Measurements from ENCODE around the gene GPR63. TPM values are rescaled to one million over a fixed set of nuclear protein-coding genes. Genes with fewer than 3 reads are reported as not detected.

GPR63 gene
- total RNA-seq, 1 donor from 2014 or later, result 18.2 TPM

DNA sequence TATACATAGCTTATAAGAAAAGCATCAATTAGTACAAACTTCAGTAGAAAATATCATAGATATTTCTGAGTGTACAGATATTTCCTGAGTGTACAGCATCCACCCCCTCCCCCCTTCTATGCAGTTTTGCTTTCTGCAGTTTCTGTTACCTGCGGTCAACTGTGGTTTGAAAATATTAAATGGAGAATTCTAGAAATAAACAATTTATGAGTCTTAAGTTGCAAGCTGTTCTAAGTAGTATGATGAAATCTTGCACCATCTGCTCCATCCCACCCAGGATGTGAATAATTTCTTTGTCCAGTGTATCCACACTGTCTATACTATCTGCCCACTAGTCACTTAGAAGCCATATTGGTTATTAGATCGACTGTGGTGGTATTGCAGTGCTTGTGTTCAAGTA is 15.8 kb upstream of the GPR63 start:
- Mint-ChIP-seq H3K27me3 (ENCODE audit: insufficient read depth, low read depth) (peaks cover 7% of the 10 kb centered on the region), H3K9me3 (peaks cover 9% of the 10 kb centered on the region), H3K4me1 (no peaks in the 10 kb centered on the region), H3K36me3 (no peaks in the 10 kb centered on the region), H3K27ac (no peak overlapping the region), H3K4me3 (no peak overlapping the region)
- Histone ChIP-seq H3K27me3 (no peaks in the 10 kb centered on the region), H3K9me3 (ENCODE audit: low read depth) (no peaks in the 10 kb centered on the region), H3K27ac (no peak overlapping the region), H3K9ac (no peak overlapping the region), H4K20me1 (ENCODE audit: low read depth) (no peaks in the 10 kb centered on the region), H2AFZ (replicated peaks) (no peak overlapping the region), H3K36me3 (no peaks in the 10 kb centered on the region), H3K4me1 (no peaks in the 10 kb centered on the region), H3K4me2 (no peak overlapping the region), H3F3A (ENCODE audit: low read depth) (no peaks in the 10 kb centered on the region), H3K79me2 (ENCODE audit: low read depth) (no peaks in the 10 kb centered on the region), H3K4me3 (no peak overlapping the region)
- DNase-seq (ENCODE audit: low spot score), result no peak
- no peak for TF ChIP-seq EZH2 (IDR thresholded peaks at IDR 0.05)
- TF ChIP-seq EZH2phosphoT487 (IDR thresholded peaks at IDR 0.05), result no peak
- TF ChIP-seq, protein P1, sequence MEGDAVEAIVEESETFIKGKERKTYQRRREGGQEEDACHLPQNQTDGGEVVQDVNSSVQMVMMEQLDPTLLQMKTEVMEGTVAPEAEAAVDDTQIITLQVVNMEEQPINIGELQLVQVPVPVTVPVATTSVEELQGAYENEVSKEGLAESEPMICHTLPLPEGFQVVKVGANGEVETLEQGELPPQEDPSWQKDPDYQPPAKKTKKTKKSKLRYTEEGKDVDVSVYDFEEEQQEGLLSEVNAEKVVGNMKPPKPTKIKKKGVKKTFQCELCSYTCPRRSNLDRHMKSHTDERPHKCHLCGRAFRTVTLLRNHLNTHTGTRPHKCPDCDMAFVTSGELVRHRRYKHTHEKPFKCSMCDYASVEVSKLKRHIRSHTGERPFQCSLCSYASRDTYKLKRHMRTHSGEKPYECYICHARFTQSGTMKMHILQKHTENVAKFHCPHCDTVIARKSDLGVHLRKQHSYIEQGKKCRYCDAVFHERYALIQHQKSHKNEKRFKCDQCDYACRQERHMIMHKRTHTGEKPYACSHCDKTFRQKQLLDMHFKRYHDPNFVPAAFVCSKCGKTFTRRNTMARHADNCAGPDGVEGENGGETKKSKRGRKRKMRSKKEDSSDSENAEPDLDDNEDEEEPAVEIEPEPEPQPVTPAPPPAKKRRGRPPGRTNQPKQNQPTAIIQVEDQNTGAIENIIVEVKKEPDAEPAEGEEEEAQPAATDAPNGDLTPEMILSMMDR (IDR thresholded peaks at IDR 0.05), result no peak

DNA sequence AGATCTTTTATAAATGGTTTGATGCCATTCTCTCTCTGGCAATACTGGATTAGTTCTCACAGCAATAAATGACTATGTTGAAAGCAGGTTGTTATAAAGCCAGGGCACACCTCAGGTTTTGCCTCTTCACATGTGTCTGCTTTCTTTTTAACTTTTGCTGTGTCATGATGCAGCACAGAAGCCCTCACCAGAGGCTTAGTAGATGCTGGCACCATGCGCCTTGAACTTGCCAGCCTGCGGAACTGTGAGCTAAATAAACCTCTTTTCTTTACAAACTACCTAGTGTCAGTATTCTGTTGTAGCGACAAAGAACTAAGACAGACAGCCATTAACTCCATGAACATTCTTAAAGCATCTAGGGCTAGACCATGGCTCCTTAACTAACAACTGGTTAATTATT is 15.3 kb upstream of the GPR63 start:
- Histone ChIP-seq H3K9ac (no peak overlapping the region), H3K27ac (no peak overlapping the region), H4K20me1 (ENCODE audit: low read depth) (no peaks in the 10 kb centered on the region), H3K27me3 (no peaks in the 10 kb centered on the region), H3K36me3 (no peaks in the 10 kb centered on the region), H3K4me3 (no peak overlapping the region), H3K79me2 (ENCODE audit: low read depth) (no peaks in the 10 kb centered on the region), H3F3A (ENCODE audit: low read depth) (no peaks in the 10 kb centered on the region), H3K4me1 (no peaks in the 10 kb centered on the region), H3K9me3 (ENCODE audit: low read depth) (no peaks in the 10 kb centered on the region), H2AFZ (replicated peaks) (no peak overlapping the region), H3K4me2 (no peak overlapping the region)
- Mint-ChIP-seq H3K9me3 (peaks cover 10% of the 10 kb centered on the region), H3K36me3 (no peaks in the 10 kb centered on the region), H3K4me1 (no peaks in the 10 kb centered on the region), H3K4me3 (no peak overlapping the region), H3K27ac (no peak overlapping the region), H3K27me3 (ENCODE audit: insufficient read depth, low read depth) (peaks cover 7% of the 10 kb centered on the region)
- DNase-seq (ENCODE audit: low spot score), result no peak
- TF ChIP-seq, protein P1 (IDR thresholded peaks at IDR 0.05), result no peak
- TF ChIP-seq EZH2 (IDR thresholded peaks at IDR 0.05) (no peak), EZH2phosphoT487 (IDR thresholded peaks at IDR 0.05) (no peak)

DNA sequence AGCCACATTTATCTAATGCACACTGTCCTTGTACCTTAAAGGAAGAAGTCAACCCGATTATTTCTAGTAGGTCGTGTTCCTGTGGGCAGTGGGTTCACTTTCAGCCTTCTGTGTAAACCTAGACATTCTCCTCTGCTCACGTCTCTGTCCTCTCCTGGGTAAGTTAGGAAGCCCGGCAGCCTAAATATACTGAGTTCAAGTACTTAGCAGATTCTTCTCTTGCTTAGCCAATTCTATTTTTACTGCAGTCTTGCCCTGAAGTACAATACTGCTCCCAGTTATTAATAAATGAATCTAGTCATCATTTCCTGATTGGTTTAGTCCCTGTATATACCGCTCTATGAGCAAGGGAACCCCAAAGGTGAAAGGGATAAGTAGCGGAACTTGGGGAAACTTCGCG is 14.6 kb upstream of the GPR63 start:
- H3K36me3 ChIP-seq, result no peaks in the 10 kb centered on the region
- TF ChIP-seq EZH2 (IDR thresholded peaks at IDR 0.05), result no peak
- TF ChIP-seq EZH2phosphoT487 (IDR thresholded peaks at IDR 0.05), result no peak
- TF ChIP-seq, protein P1 (IDR thresholded peaks at IDR 0.05), result no peak
- H3K9ac ChIP-seq, result no peak overlapping the region
- no peaks in the 10 kb centered on the region for H3K79me2 ChIP-seq (ENCODE audit: low read depth)
- Mint-ChIP-seq H3K27ac (no peak overlapping the region), H3K4me1 (no peaks in the 10 kb centered on the region), H3K4me3 (no peak overlapping the region), H3K36me3 (no peaks in the 10 kb centered on the region), H3K9me3 (peaks cover 16% of the 10 kb centered on the region), H3K27me3 (ENCODE audit: insufficient read depth, low read depth) (peaks cover 12% of the 10 kb centered on the region)
- no peaks in the 10 kb centered on the region for H4K20me1 ChIP-seq (ENCODE audit: low read depth)
- no peak overlapping the region for H3K4me3 ChIP-seq
- no peak overlapping the region for H2AFZ ChIP-seq (replicated peaks)
- no peak overlapping the region for H3K27ac ChIP-seq
- H3F3A ChIP-seq (ENCODE audit: low read depth), result no peaks in the 10 kb centered on the region
- no peak for DNase-seq (ENCODE audit: low spot score)
- no peaks in the 10 kb centered on the region for H3K27me3 ChIP-seq
- H3K4me2 ChIP-seq, result no peak overlapping the region
- H3K4me1 ChIP-seq, result no peaks in the 10 kb centered on the region
- no peaks in the 10 kb centered on the region for H3K9me3 ChIP-seq (ENCODE audit: low read depth)
